Measurements from ENCODE around the gene LRP1-AS.

LRP1-AS gene

GRCh38 chr12:57183939-57184725 lies 36.7 kb upstream of the LRP1-AS start:
- TF ChIP-seq EZH2phosphoT487 (IDR thresholded peaks at IDR 0.05; ENCODE audit: low read length) (no peak), EZH2 (optimal IDR thresholded peaks at IDR 0.05; ENCODE audit: low read depth, low read length) (no peak)
- TF ChIP-seq, protein P1, sequence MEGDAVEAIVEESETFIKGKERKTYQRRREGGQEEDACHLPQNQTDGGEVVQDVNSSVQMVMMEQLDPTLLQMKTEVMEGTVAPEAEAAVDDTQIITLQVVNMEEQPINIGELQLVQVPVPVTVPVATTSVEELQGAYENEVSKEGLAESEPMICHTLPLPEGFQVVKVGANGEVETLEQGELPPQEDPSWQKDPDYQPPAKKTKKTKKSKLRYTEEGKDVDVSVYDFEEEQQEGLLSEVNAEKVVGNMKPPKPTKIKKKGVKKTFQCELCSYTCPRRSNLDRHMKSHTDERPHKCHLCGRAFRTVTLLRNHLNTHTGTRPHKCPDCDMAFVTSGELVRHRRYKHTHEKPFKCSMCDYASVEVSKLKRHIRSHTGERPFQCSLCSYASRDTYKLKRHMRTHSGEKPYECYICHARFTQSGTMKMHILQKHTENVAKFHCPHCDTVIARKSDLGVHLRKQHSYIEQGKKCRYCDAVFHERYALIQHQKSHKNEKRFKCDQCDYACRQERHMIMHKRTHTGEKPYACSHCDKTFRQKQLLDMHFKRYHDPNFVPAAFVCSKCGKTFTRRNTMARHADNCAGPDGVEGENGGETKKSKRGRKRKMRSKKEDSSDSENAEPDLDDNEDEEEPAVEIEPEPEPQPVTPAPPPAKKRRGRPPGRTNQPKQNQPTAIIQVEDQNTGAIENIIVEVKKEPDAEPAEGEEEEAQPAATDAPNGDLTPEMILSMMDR (IDR thresholded peaks at IDR 0.05; ENCODE audit: low read length), result no peak
- H3K36me3 ChIP-seq (replicated peaks; ENCODE audit: insufficient read depth, low read length), result no peaks in the 10 kb centered on the region
- H3F3A ChIP-seq (ENCODE audit: insufficient read depth, low read length), result no peaks in the 10 kb centered on the region
- H2AFZ ChIP-seq (ENCODE audit: low read length), result no peak overlapping the region
- no peak overlapping the region for H3K4me3 ChIP-seq (ENCODE audit: low read length)
- H3K9me2 ChIP-seq (replicated peaks; ENCODE audit: insufficient read depth, low read length), result no peaks in the 10 kb centered on the region
- no peak for DNase-seq
- H4K20me1 ChIP-seq (ENCODE audit: insufficient read depth, low read length), result no peaks in the 10 kb centered on the region
- H3K27me3 ChIP-seq (replicated peaks; ENCODE audit: insufficient read depth, low read length), result peaks cover 78% of the 10 kb centered on the region
- peaks cover 3% of the 10 kb centered on the region; the same call in 1 of the 2 replicates for H3K4me1 ChIP-seq (ENCODE audit: low read length)
- no peak overlapping the region for H3K9ac ChIP-seq (ENCODE audit: low read length)
- H3K9me3 ChIP-seq (replicated peaks; ENCODE audit: insufficient read depth, low read length), result no peaks in the 10 kb centered on the region
- H3K79me2 ChIP-seq (ENCODE audit: low read length), result no peaks in the 10 kb centered on the region
- no peak overlapping the region for H3K4me2 ChIP-seq (ENCODE audit: low read depth, low read length)
- no peak overlapping the region for H3K27ac ChIP-seq (ENCODE audit: low read length)

DNA sequence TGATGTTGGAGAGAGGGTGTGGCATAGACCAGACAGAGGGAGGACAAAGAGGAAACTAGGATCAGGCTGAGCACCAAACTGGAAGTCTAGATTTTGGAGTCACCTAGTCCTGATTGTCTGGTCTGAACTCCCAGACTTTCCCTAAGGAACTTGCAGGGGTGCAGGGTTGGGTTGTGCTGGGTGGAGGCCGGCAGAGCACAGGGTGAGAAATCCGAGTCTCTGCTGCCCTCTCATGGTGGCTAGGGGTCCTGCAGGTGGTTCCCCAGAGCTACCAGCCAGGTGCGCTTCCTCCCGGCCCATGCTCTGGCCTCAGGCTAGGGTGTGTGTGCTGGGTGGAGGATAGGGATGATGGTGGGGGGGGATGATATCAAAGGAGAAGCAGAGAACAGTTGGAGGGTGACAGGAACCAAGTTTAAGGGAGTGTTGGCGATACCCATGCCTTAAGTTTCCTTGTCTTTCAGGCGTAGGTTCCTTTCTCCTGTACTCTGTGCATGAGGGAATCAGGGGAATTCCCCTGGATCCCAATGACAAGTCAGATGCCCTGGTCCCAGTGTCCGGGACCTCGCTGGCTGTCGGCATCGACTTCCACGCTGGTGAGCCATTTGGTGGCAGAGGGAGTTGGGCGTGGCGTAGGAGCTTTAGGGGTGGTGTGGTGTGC lies 35.6 kb upstream of the LRP1-AS start:
- Histone ChIP-seq H3K27me3 (replicated peaks; ENCODE audit: insufficient read depth, low read length) (peaks cover 77% of the 10 kb centered on the region), H3K27ac (ENCODE audit: low read length) (no peak overlapping the region), H3K9me2 (replicated peaks; ENCODE audit: insufficient read depth, low read length) (no peaks in the 10 kb centered on the region), H3K9me3 (replicated peaks; ENCODE audit: insufficient read depth, low read length) (no peaks in the 10 kb centered on the region), H3K4me2 (ENCODE audit: low read depth, low read length) (no peak overlapping the region), H3K4me3 (ENCODE audit: low read length) (no peak overlapping the region), H3K79me2 (ENCODE audit: low read length) (no peaks in the 10 kb centered on the region), H3F3A (ENCODE audit: insufficient read depth, low read length) (no peaks in the 10 kb centered on the region), H3K4me1 (ENCODE audit: low read length) (peaks cover 3% of the 10 kb centered on the region; the same call in 1 of the 2 replicates), H4K20me1 (ENCODE audit: insufficient read depth, low read length) (no peaks in the 10 kb centered on the region), H3K36me3 (replicated peaks; ENCODE audit: insufficient read depth, low read length) (no peaks in the 10 kb centered on the region), H2AFZ (ENCODE audit: low read length) (no peak overlapping the region), H3K9ac (ENCODE audit: low read length) (no peak overlapping the region)
- no peak for TF ChIP-seq EZH2phosphoT487 (IDR thresholded peaks at IDR 0.05; ENCODE audit: low read length)
- TF ChIP-seq, protein P1 (IDR thresholded peaks at IDR 0.05; ENCODE audit: low read length), result peak; percentile 92
- peak; percentile 78 for DNase-seq

- no peaks in the 10 kb centered on the region for H3K79me2 ChIP-seq (ENCODE audit: low read length)
- H3F3A ChIP-seq (ENCODE audit: insufficient read depth, low read length), result no peaks in the 10 kb centered on the region
- no peak overlapping the region for H3K9ac ChIP-seq (ENCODE audit: low read length)
- H3K9me3 ChIP-seq (replicated peaks; ENCODE audit: insufficient read depth, low read length), result no peaks in the 10 kb centered on the region
- peaks cover 71% of the 10 kb centered on the region for H3K27me3 ChIP-seq (replicated peaks; ENCODE audit: insufficient read depth, low read length)
- no peak for DNase-seq
- H3K4me2 ChIP-seq (ENCODE audit: low read depth, low read length), result no peak overlapping the region
- no peak for TF ChIP-seq EZH2 (optimal IDR thresholded peaks at IDR 0.05; ENCODE audit: low read depth, low read length)
- TF ChIP-seq, protein P1 (IDR thresholded peaks at IDR 0.05; ENCODE audit: low read length), result no peak
- TF ChIP-seq EZH2phosphoT487 (IDR thresholded peaks at IDR 0.05; ENCODE audit: low read length), result no peak
- no peak overlapping the region for H2AFZ ChIP-seq (ENCODE audit: low read length)
- peaks cover 3% of the 10 kb centered on the region; the same call in 1 of the 2 replicates for H3K4me1 ChIP-seq (ENCODE audit: low read length)
- H4K20me1 ChIP-seq (ENCODE audit: insufficient read depth, low read length), result no peaks in the 10 kb centered on the region
- no peak overlapping the region for H3K4me3 ChIP-seq (ENCODE audit: low read length)
- H3K36me3 ChIP-seq (replicated peaks; ENCODE audit: insufficient read depth, low read length), result no peaks in the 10 kb centered on the region
- H3K9me2 ChIP-seq (replicated peaks; ENCODE audit: insufficient read depth, low read length), result no peaks in the 10 kb centered on the region
- H3K27ac ChIP-seq (ENCODE audit: low read length), result no peak overlapping the region
Observed at GRCh38 chr12:57181561-57182155, 34.2 kb upstream of the LRP1-AS start.

All from MM.1S (cell line).